GM12892 (cell line): ENCODE data around the gene PDS5A.

Source experiments
- POLR2A ChIP-seq: IDR thresholded peaks from 2 replicates; pipeline ENCODE4 v1.6.1; 2011; ENCODE audit warnings: low read depth, low read length, control low read depth
- TAF1 ChIP-seq: IDR thresholded peaks from 2 replicates; pipeline ENCODE4 v1.6.1; 2011; ENCODE audit warnings: low read depth, mild to moderate bottlenecking, control low read depth, low read length, borderline replicate concordance

- TF ChIP-seq TAF1 (no peak), POLR2A (no peak)
These were observed 135.8 kb downstream of the PDS5A start for GRCh38 chr4:39841894-39842293.
